Ovary (tissue), 3 donors: Measurements from ENCODE around the gene MESD.

Experiments used
- EP300 ChIP-seq: sonication (generic); formaldehyde crosslinking; IDR thresholded peaks from one replicate; pipeline ENCODE4 v1.6.1; 2017; ENCODE audit warnings: antibody characterized with exemption
- POLR2A ChIP-seq: fragments of 450-650 bp; IDR thresholded peaks from one replicate; pipeline ENCODE4 v1.6.1; 2017; ENCODE audit warnings: antibody characterized with exemption, mild to moderate bottlenecking, moderate library complexity
- TF ChIP-seq, protein P1 (sequence below), 3 donors: fragments of 450-650 bp in 2 of 3; fragments of 200-600 bp in 1 of 3; IDR thresholded peaks; one replicate each; pipeline versions ENCODE4 v1.5.1 to v1.8.0; 2016 to 2022; ENCODE audit warnings: antibody characterized with exemption in 3 of 3, mild to moderate bottlenecking in 1 of 3
- donor health status: DM: no; HTN: no; CAD: no.

- TF ChIP-seq, protein P1, sequence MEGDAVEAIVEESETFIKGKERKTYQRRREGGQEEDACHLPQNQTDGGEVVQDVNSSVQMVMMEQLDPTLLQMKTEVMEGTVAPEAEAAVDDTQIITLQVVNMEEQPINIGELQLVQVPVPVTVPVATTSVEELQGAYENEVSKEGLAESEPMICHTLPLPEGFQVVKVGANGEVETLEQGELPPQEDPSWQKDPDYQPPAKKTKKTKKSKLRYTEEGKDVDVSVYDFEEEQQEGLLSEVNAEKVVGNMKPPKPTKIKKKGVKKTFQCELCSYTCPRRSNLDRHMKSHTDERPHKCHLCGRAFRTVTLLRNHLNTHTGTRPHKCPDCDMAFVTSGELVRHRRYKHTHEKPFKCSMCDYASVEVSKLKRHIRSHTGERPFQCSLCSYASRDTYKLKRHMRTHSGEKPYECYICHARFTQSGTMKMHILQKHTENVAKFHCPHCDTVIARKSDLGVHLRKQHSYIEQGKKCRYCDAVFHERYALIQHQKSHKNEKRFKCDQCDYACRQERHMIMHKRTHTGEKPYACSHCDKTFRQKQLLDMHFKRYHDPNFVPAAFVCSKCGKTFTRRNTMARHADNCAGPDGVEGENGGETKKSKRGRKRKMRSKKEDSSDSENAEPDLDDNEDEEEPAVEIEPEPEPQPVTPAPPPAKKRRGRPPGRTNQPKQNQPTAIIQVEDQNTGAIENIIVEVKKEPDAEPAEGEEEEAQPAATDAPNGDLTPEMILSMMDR (IDR thresholded peaks at IDR 0.05) = no peak
- TF ChIP-seq POLR2A (no peak), EP300 (no peak)
Measured at GRCh38 chr15:81030301-81030750, 40.7 kb upstream of the MESD start.
